GM12878 (cell line): ENCODE measurements around the gene SHISAL2B. TPM values are rescaled to one million over a fixed set of nuclear protein-coding genes. Genes with fewer than 3 reads are reported as not detected.

Experiments used
- ATAC-seq: fragments of 200-7000 bp; cut with Tn5 transposase; 3 replicates; pipeline ENCODE4 v1.9.1; 2020; ENCODE audit warnings: mild to moderate bottlenecking, moderate library complexity
- BruUV-seq: library from RNA; stranded (reverse); fragments of 400-500 nt; replicated peaks from 2 replicates; lab custom pipeline; 2021; lab: Mats Ljungman, UMichigan
- CTCF ChIA-PET: fragments of 300-600 bp; sonication (Branson Sonifier 250); formaldehyde crosslinking; extraction: SDS; loops from one replicate; lab custom pipeline; 2021; ENCODE audit warnings: inconsistent platforms; lab: Yijun Ruan, JAX
- POLR2A ChIA-PET: fragments of 350-600 bp; formaldehyde crosslinking; extraction: SDS; loops from one replicate; lab custom pipeline; 2021; ENCODE audit warnings: inconsistent platforms; lab: Charles Lee
- RAD21 ChIA-PET: fragments of 300-600 bp; sonication (Branson Sonifier 250); formaldehyde crosslinking; loops from one replicate; lab custom pipeline; 2023; ENCODE audit warnings: antibody characterized with exemption; ENCODE audit not compliant: unreplicated experiment; lab: Charles Lee
- SMC1A ChIA-PET: fragments of 300-600 bp; sonication (Branson Sonifier 250); formaldehyde crosslinking; loops from one replicate; lab custom pipeline; 2023; ENCODE audit not compliant: unreplicated experiment, uncharacterized antibody; lab: Charles Lee
- DNase-seq: peaks from one replicate; pipeline ENCODE4 v3.0.0-alpha.2; 2011; ENCODE audit warnings: low read depth, low spot score
- FAIRE-seq: peaks from 3 replicates; lab custom pipeline; 2011; peaks lifted over from hg19 to GRCh38; lab: Jason Lieb, UNC
- H2AFZ ChIP-seq: 2 replicates; pipeline ENCODE4 v1.6.0; 2011; ENCODE audit warnings: low read depth, low read length, control low read depth; ENCODE audit not compliant: control insufficient read depth
- H3K27ac ChIP-seq: 2 replicates; pipeline ENCODE4 v1.5.1; 2011; ENCODE audit warnings: control low read depth; ENCODE audit not compliant: control insufficient read depth, insufficient read depth
- H3K27me3 ChIP-seq, 2 experiments: replicated peaks in 1 of 2; 2 replicates each; pipeline versions ENCODE4 v1.6.0 to v1.6.1; 2011; ENCODE audit warnings: low read length in 1 of 2; ENCODE audit not compliant: control insufficient read depth in 2 of 2, insufficient read depth in 2 of 2
- H3K36me3 ChIP-seq, 2 experiments: 2 replicates each; pipeline ENCODE4 v1.5.1; 2011; ENCODE audit warnings: low read length in 1 of 2; ENCODE audit not compliant: control insufficient read depth in 2 of 2, insufficient read depth in 2 of 2
- H3K4me1 ChIP-seq: 2 replicates; pipeline ENCODE4 v1.6.1; 2011; ENCODE audit warnings: mild to moderate bottlenecking, low read length, moderate library complexity, mixed read lengths; ENCODE audit not compliant: control insufficient read depth, insufficient read depth
- H3K4me2 ChIP-seq: 2 replicates; pipeline ENCODE4 v1.6.0; 2011; ENCODE audit warnings: control low read depth; ENCODE audit not compliant: control insufficient read depth, insufficient read depth
- H3K4me3 ChIP-seq: fragments of 200-600 bp; sonication (generic); 2 replicates; pipeline ENCODE4 v1.5.1; 2016
- H3K79me2 ChIP-seq: 2 replicates; pipeline ENCODE4 v1.6.0; 2011; ENCODE audit warnings: low read length; ENCODE audit not compliant: control insufficient read depth, insufficient read depth
- H3K9ac ChIP-seq: 2 replicates; pipeline ENCODE4 v1.8.0; 2011; ENCODE audit warnings: low read length, control low read depth, mixed read lengths; ENCODE audit not compliant: control insufficient read depth, insufficient read depth
- H3K9me3 ChIP-seq: replicated peaks from 3 replicates; pipeline ENCODE4 v1.5.1; 2011; ENCODE audit warnings: mild to moderate bottlenecking, low read length; ENCODE audit not compliant: control insufficient read depth, insufficient read depth
- H4K20me1 ChIP-seq: 2 replicates; pipeline ENCODE4 v1.6.0; 2011; ENCODE audit not compliant: control insufficient read depth, insufficient read depth
- ATF7 ChIP-seq: fragments of 450-650 bp; IDR thresholded peaks from 2 replicates; pipeline ENCODE4 v1.6.1; 2016; ENCODE audit warnings: low read depth, mild to moderate bottlenecking
- BMI1 ChIP-seq: fragments of 450-650 bp; IDR thresholded peaks from 2 replicates; pipeline ENCODE4 v1.6.1; 2016; ENCODE audit warnings: mild to moderate bottlenecking, moderate library complexity, borderline replicate concordance
- BRCA1 ChIP-seq: IDR thresholded peaks from 2 replicates; pipeline ENCODE4 v1.6.1; 2011; ENCODE audit warnings: low read depth, low read length, improper control_type of control experiment
- CEBPB ChIP-seq, 2 experiments: fragments of 150-350 bp in 1 of 2; IDR thresholded peaks; 2 replicates each; pipeline ENCODE4 v1.6.1; 2012 to 2014; ENCODE audit warnings: low read depth in 2 of 2, low read length in 2 of 2, borderline replicate concordance in 1 of 2, inconsistent platforms in 1 of 2
- MTA2 ChIP-seq: fragments of 450-650 bp; IDR thresholded peaks from 2 replicates; pipeline ENCODE4 v1.6.1; 2016; ENCODE audit warnings: low read depth, mild to moderate bottlenecking, moderate library complexity
- NFYB ChIP-seq: IDR thresholded peaks from 2 replicates; pipeline ENCODE4 v1.6.1; 2011; ENCODE audit warnings: low read depth, mild to moderate bottlenecking, low read length, improper control_type of control experiment, moderate library complexity; ENCODE audit not compliant: insufficient read depth
- RELA ChIP-seq: fragments of 450-650 bp; IDR thresholded peaks from 2 replicates; pipeline ENCODE4 v1.8.0; 2014; ENCODE audit warnings: borderline replicate concordance; ENCODE audit not compliant: partially characterized antibody
- RUNX3 ChIP-seq: IDR thresholded peaks from 2 replicates; pipeline ENCODE4 v1.6.1; 2012; ENCODE audit warnings: low read length, inconsistent platforms
- SMAD1 ChIP-seq: fragments of 450-650 bp; IDR thresholded peaks from 2 replicates; pipeline ENCODE4 v1.6.1; 2018; ENCODE audit warnings: mild to moderate bottlenecking, low read depth; ENCODE audit not compliant: partially characterized antibody
- SPI1 ChIP-seq: IDR thresholded peaks from 2 replicates; pipeline ENCODE4 v1.6.1; 2011; ENCODE audit warnings: low read depth, mild to moderate bottlenecking, low read length, moderate library complexity, borderline replicate concordance; ENCODE audit not compliant: insufficient read depth
- TARDBP ChIP-seq: IDR thresholded peaks from 2 replicates; pipeline ENCODE4 v1.6.1; 2016; ENCODE audit warnings: borderline replicate concordance
- USF1 ChIP-seq: IDR thresholded peaks from 2 replicates; pipeline ENCODE4 v1.6.1; 2011; ENCODE audit warnings: borderline replicate concordance, low read depth, mild to moderate bottlenecking, moderate library complexity, mixed read lengths, low read length; ENCODE audit not compliant: insufficient read depth; ENCODE audit errors: extremely low read length
- ZBED1 ChIP-seq: IDR thresholded peaks from 2 replicates; pipeline ENCODE4 v1.6.1; 2016; ENCODE audit warnings: borderline replicate concordance
- ZNF592 ChIP-seq: fragments of 450-650 bp; IDR thresholded peaks from 2 replicates; pipeline ENCODE4 v1.6.1; 2017; ENCODE audit warnings: mild to moderate bottlenecking, moderate library complexity
- WGBS: methylation state at CpG from one replicate; pipeline ENCODE4 v1.1.6; 2016; ENCODE audit warnings: low lambda C conversion rate; ENCODE audit not compliant: insufficient replicate concordance, insufficient coverage; ENCODE audit errors: missing lambda C conversion rate; 5-methylcytosine and 5-hydroxymethylcytosine counted together
- in situ Hi-C: fragments of 300-500 bp; cut with MboI; formaldehyde crosslinking; loops from 9 replicates; pipeline ENCODE4 v1.14.3; 2018; ENCODE audit warnings: mixed read lengths
- intact Hi-C: fragments of 100-400 bp; cut with micrococcal nuclease; formaldehyde crosslinking; loops from one replicate; pipeline ENCODE4 v1.14.2; 2022; ENCODE audit not compliant: unreplicated experiment
- polyA plus RNA-seq, 11 experiments: library from polyadenylated mRNA; depleted of rRNA in 4 of 11; unstranded in 6 of 11; stranded (reverse) in 5 of 11; fragments of >200 nt; fragmentation: Nextera tagmentation in 4 of 11; fragmentation: Illumina TruSeq in 1 of 11; extraction: Ambion mirVana in 4 of 11; extraction: Trizol in 1 of 11; gene quantifications; 1 replicate in 1 of 11; 2 replicates in 10 of 11; pipeline versions ENCODE4 v1.2.1 to v1.2.3, GENCODE V29; 2011 to 2016; ENCODE audit warnings: inconsistent platforms in 2 of 11, missing spikeins in 2 of 11, low read depth in 1 of 11
- total RNA-seq, 4 experiments: library from RNA; depleted of rRNA in 3 of 4; stranded (reverse); fragments of >200 nt in 3 of 4; fragmentation: Illumina TruSeq in 1 of 4; extraction: Trizol in 1 of 4; gene quantifications; 2 replicates each; pipeline versions ENCODE4 v1.2.1 to v1.2.3, GENCODE V29; 2013 to 2021

Gene SHISAL2B
- total and polyA plus RNA-seq, 10 of the 15 experiments (the other 5 are each of a cell fraction or from before 2014, with no cell fraction given), result not detected

- no peak overlapping the region for H2AFZ ChIP-seq
- H3K27me3 ChIP-seq, result peaks cover 7 to 11% of the 10 kb centered on the region in 2 experiments
- H3K4me3 ChIP-seq, result no peak overlapping the region
- FAIRE-seq (no peak), ATAC-seq (no peak), DNase-seq (no peak)
- H3K27ac ChIP-seq, result no peak overlapping the region
- WGBS, result 65% methylated on average over 3 of the region's 3 CpGs
- ChIA-PET SMC1A (no interaction called here), CTCF (interaction anchor here (0.5 kb wide), 1 partner anchor 37 kb away, joined by 4 read pairs; no protein-coding TSS in a partner anchor), RAD21 (no interaction called here), POLR2A (no interaction called here)
- in situ Hi-C loops, result no loop called here
- no TSS peak for BruUV-seq
- no peaks in the 10 kb centered on the region for H3K79me2 ChIP-seq
- no peak overlapping the region for H3K9ac ChIP-seq
- H3K4me2 ChIP-seq, result no peak overlapping the region
- no peaks in the 10 kb centered on the region for H4K20me1 ChIP-seq
- no peaks in the 10 kb centered on the region for H3K36me3 ChIP-seq
- intact Hi-C loops, result no loop called here
- H3K9me3 ChIP-seq, result no peaks in the 10 kb centered on the region
- no peaks in the 10 kb centered on the region for H3K4me1 ChIP-seq
- TF ChIP-seq ZBED1 (no peak), NFYB (no peak), TARDBP (no peak), SMAD1 (no peak), MTA2 (no peak)
Observed at GRCh38 chr5:64688391-64688790, 1.9 kb upstream of the SHISAL2B start.

- Histone ChIP-seq H3K9ac (no peak overlapping the region), H3K27ac (no peak overlapping the region), H2AFZ (no peak overlapping the region), H3K4me3 (no peak overlapping the region), H3K27me3 (peaks cover 7 to 11% of the 10 kb centered on the region in 2 experiments), H4K20me1 (no peaks in the 10 kb centered on the region), H3K4me1 (no peaks in the 10 kb centered on the region), H3K9me3 (no peaks in the 10 kb centered on the region), H3K36me3 (no peaks in the 10 kb centered on the region), H3K4me2 (no peak overlapping the region), H3K79me2 (no peaks in the 10 kb centered on the region)
- ChIA-PET SMC1A (no interaction called here), RAD21 (no interaction called here), POLR2A (no interaction called here), CTCF (no interaction called here)
- FAIRE-seq (no peak), ATAC-seq (no peak), DNase-seq (no peak)
- intact Hi-C loops, result no loop called here
- BruUV-seq, result no TSS peak
- 55% methylated on average over 3 of the region's 3 CpGs for WGBS
- in situ Hi-C loops, result no loop called here
- TF ChIP-seq ZNF592, result no peak
- no peak for TF ChIP-seq ATF7
- TF ChIP-seq USF1, result no peak
- TF ChIP-seq RUNX3, result no peak
- no peak for TF ChIP-seq SPI1
- no peak for TF ChIP-seq CEBPB (IDR thresholded peaks at IDR 0.05; ENCODE audit: borderline replicate concordance in 1 of 2, low read depth in 2 of 2, low read length in 2 of 2)
- no peak for TF ChIP-seq RELA
- no peak for TF ChIP-seq BMI1
- TF ChIP-seq BRCA1, result no peak
- no peak for TF ChIP-seq NFYB
Observed at GRCh38 chr5:64688965-64689364, 1.3 kb upstream of the SHISAL2B start.
